ENCODE measurements around the gene GNB1. TPM values are rescaled to one million over a fixed set of nuclear protein-coding genes. Genes with fewer than 3 reads are reported as not detected.

The GNB1 gene
- total and polyA plus RNA-seq, 9 of the 15 experiments (the other 6 are each of a cell fraction or from before 2014, with no cell fraction given), result 34.3 to 388 (median 114) TPM

GRCh38 chr1:1891349-1892078 is 627 bp upstream of the GNB1 start (continued):
- TF ChIP-seq HIVEP1 (CRISPR knock-in tag; IDR thresholded peaks at IDR 0.05) (no peak), EHMT2 (IDR thresholded peaks at IDR 0.05) (no peak), FOXP4 (CRISPR knock-in tag; IDR thresholded peaks at IDR 0.05; ENCODE audit: borderline replicate concordance) (no peak), PREB (CRISPR knock-in tag; IDR thresholded peaks at IDR 0.05) (no peak), MBD2 (IDR thresholded peaks at IDR 0.05; ENCODE audit: borderline replicate concordance, low read depth) (no peak), PTTG1 (tag; IDR thresholded peaks at IDR 0.05; ENCODE audit: low read depth) (no peak), NFE2L1 (tag; IDR thresholded peaks at IDR 0.05; ENCODE audit: borderline replicate concordance, low read depth) (no peak), DPF2 (IDR thresholded peaks at IDR 0.05) (peak; percentile 39; the same call in 1 of the 2 replicates), ZNF384 (IDR thresholded peaks at IDR 0.05; ENCODE audit: low read depth, low read length) (no peak), ETV1 (tag; conservative IDR thresholded peaks at IDR 0.05; ENCODE audit: low read depth) (0 out of 2 replicates have a peak, but pooled peaks have one; percentile 13), MBD1 (CRISPR knock-in tag; IDR thresholded peaks at IDR 0.05) (no peak)
- TF ChIP-seq, protein P1, sequence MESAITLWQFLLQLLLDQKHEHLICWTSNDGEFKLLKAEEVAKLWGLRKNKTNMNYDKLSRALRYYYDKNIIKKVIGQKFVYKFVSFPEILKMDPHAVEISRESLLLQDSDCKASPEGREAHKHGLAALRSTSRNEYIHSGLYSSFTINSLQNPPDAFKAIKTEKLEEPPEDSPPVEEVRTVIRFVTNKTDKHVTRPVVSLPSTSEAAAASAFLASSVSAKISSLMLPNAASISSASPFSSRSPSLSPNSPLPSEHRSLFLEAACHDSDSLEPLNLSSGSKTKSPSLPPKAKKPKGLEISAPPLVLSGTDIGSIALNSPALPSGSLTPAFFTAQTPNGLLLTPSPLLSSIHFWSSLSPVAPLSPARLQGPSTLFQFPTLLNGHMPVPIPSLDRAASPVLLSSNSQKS (CRISPR knock-in tag; IDR thresholded peaks at IDR 0.05), result no peak
